Femur (tissue), 1 donor: ENCODE measurements around the gene CAPN10.

Experiments used
- DNase-seq: peaks from one replicate; pipeline ENCODE4 v3.0.0-alpha.2; 2017

CAPN10 gene

DNA sequence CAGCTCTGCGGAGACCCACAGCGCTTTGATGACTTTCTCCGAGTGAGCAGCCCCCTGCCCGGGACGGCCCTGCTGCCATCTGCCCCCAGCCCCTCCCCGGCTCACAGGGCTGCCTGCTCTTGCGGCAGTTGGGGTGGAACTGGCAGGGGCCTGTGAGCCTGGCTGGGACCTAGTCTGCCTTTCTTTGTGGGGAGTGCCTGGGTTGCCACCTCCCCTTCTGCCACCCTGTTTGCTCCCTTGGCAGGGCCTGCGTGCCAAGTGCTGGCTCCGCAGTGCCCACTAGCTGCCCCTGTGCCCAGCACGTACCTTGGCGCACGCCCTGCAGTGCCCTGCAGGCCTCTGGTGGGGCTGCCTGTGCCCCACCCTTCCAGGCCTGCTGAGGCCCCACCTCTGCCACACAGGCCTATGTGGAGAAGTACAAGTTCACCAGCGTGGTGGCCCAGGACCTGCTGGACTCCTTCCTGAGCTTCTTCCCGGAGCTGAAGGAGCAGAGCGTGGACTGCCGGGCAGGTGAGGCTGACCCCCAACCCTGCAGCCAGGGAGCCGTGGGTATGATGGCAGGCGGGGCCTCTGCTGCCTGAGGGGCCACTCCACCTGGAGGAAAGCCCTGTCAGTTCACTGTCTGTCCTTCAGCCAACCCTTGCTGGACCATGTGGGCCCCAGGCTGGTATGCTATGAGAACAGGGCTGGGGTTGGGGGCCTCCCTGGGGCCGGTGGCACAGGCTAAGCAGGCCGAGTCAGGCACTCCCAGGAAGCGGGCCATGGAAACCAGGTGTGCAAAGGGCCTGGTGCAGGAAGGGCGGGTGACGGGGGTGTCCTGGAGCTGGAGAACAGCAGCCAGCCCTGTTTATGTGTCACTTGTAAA lies 11.2 kb upstream of the CAPN10 start:
- no peak for DNase-seq

DNA sequence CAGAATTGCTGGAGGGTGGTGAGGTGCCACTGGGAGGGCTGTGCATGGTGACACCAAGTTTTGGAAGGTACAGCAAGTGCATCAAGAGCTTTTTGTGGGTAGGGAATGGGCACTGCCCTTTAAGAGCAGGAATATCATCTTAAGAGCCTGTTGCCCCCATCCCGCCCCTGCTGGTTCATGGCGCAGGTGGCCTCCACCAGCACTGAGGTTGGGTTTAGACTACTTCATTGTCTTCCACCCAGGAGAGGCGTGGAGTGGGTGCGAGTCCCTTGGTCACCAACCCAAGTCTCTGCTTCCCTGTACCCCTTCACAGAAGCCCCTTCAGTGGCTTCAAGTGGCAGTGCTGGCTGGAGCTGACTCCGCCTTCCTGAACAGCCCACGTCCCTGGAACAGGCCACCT lies 10.5 kb upstream of the CAPN10 start:
- no peak for DNase-seq

DNA sequence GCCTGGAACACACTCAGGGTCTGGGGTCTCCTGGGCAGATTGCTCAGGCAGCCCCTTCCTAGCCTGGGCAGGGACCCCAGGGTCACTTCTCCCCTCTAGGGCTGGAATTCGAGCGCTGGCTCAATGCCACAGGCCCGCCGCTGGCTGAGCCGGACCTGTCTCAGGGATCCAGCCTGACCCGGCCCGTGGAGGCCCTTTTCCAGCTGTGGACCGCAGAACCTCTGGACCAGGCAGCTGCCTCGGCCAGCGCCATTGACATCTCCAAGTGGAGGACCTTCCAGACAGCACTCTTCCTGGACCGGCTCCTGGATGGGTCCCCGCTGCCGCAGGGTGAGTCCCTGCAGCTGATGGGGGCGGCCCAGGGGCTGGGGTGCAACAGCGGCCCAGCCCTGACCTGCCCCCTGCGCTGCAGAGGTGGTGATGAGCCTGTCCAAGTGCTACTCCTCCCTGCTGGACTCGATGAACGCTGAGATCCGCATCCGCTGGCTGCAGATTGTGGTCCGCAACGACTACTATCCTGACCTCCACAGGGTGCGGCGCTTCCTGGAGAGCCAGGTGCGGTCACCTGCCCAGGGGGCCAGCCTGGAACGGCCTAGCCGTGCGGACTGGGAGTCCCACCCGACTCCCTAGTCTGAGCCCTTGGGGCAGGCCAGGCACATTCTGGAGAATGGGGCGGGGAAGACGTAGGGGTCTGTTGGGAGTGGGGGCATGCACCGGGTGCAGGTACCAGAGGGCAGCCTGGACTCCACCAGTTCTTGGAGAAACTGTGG lies 9.9 kb upstream of the CAPN10 start:
- no peak for DNase-seq

DNA sequence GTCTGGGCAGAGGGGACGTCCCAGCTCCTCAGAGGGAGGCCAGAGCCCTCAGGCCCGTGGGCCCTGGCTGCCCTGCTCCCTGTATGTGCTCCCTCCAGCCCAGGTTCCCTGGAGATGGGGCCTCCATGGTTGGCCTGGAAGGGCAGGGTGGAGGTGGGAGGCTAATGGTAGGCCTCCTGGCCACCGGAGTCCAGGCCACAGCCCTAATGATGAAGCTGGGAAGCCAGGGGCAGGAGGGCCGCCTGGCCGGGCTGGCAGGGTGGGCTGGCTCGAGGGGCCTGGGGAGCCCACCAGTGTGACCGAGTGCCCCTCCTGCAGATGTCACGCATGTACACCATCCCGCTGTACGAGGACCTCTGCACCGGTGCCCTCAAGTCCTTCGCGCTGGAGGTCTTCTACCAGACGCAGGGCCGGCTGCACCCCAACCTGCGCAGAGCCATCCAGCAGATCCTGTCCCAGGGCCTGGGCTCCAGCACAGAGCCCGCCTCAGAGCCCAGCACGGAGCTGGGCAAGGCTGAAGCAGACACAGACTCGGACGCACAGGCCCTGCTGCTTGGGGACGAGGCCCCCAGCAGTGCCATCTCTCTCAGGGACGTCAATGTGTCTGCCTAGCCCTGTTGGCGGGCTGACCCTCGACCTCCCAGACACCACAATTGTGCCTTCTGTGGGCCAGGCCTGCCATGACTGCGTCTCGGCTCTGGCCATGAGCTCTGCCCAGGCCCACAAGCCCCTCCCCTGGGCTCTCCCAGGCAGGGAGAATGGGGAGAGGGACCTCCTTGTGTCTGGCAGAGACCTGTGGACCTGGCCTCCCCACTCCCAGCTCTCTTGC lies 9.0 kb upstream of the CAPN10 start:
- no peak for DNase-seq

DNA sequence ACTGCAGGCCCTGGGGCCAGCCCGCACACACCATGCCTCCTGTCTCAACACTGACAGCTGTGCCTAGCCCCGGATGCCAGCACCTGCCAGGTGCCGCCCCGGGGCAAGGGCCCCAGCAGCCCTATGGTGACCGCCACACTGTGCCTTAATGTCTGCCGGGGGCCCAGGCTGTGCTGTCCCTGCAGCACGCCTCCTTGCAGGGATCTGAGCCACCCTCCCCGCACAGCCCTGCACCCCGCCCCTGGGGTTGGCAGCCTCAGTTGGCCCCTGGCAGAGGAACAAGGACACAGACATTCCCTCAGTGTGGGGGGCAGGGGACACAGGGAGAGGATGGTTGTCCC lies 8.5 kb upstream of the CAPN10 start:
- DNase-seq = no peak

DNA sequence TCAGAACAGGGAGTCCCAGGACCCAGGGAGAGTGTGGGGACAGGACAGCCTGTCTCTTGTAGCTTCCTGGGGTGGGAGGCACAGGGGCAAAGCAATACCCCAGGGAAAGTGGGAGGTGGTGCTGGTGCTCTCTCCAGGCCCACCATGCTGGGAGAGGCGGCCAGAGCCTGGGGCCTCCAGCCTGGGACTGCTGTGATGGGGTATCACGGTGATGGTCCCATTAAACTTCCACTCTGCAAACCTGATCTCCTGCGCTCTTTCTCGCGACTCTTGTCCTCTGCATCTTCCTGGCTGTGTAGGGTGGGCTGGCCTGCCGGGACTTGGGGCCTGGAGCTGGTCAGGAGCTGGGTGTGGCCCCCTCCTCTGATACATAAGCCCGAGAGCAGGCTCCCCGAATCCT lies 8.0 kb upstream of the CAPN10 start:
- no peak for DNase-seq

DNA sequence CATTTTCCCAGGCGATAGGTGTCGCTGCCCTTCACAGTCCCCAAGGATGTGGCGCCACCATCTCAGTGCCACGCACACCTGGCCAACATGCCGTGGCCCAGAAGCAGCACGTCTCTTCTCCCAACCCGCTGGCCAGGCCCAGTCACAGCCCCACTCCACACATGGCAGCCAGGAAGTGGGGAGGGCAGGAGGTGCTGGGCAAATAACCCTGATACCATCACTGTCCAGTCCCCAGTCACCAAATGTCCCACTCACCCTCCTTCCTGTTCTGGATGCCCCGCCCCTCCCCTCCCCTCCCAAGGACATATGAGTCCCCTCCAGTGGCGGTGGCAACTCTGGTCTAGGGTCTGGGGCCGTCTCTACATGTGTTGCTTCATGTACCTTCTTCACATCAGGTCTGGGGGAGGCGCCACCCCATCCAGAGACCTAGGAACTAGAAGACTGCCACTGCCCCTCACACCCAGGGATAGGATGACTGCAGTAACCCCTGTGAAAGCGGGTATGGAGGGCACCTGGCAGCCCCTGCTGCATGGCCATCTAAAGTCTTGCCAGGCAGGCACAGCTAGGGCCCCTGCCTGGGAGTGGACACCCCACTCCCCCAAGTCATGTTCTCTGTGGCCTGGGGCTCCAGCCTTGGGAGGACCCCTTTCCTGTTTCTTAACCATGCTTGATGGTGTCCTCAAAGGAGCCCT lies 7.3 kb upstream of the CAPN10 start:
- DNase-seq = no peak

DNA sequence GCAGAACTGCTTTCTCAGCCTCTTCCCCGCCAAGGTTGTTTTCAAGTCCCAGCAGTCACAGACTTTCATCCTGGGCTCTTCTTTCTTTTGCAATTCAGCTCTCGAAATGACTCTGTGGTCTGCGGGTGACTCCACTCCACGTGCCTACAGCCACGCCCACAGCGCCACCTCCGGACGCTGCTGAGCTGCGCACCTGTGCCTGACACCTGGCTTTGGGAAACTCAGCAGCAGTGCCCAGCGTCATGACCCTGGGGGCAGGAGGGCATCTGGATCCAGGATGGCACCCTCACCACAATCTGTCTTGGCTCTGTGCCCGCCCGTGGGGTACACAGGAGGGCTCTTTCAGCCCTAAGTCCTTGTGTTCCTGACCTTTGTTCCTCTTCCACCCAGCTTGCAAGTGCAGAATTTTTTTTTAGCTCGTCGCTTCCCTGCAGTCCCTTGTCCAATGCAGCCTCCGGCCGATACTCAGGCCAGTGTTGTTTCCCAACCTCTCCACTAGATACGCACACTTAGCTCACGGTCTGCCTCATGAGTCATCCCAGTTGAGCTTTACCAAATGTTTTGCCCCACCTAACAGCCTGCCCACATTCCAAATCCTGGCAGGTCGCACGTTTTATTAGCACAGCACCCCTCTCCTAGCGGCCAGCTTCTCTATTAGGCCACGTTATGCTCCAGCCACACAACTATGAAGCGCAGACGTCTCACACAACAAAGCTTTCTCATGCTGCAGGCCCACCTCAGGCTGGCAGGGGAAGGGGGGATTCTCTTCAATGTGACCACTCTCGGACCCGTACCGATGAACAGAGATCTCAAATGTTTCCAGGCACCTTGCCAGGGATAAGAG lies 6.5 kb upstream of the CAPN10 start:
- no peak for DNase-seq

DNA sequence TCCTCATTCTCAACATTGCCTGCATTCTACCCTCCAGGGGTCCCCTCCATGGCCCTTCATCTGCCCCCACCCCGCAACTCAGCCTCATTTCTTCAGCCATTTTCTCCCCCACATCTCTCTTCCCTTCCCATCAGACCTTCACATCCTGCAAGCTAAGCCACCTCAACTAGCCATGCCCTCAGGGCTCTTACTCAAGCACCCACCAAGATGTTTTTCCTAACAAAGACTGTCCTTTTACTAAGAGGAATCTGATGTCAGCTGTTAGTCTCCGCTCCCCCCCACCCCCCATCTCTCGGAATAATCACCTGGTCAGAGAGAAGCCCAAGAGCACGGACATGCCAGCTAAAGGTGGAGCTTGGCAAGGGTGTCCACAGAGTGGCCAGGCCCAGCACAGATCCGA lies 4.7 kb upstream of the CAPN10 start:
- DNase-seq = no peak

DNA sequence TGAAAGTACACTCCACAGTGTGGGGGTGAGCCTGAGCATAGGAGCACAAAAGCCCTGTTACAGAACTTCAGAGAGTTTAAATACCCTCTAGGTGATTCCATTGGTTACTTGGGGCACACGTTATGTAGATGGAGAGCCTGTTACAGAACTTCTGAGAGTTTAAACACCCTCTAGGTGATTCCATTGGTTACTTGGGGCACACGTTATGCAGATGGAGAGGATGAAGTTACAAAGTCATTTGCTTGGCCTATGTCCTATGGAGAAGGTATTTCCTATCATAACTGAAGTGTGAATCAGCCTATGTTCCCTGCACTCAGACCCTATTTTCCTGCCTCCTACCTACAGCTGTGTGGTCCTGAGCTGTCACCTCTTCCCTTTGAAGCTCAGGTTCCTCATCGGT lies 3.8 kb upstream of the CAPN10 start:
- DNase-seq = no peak

DNA sequence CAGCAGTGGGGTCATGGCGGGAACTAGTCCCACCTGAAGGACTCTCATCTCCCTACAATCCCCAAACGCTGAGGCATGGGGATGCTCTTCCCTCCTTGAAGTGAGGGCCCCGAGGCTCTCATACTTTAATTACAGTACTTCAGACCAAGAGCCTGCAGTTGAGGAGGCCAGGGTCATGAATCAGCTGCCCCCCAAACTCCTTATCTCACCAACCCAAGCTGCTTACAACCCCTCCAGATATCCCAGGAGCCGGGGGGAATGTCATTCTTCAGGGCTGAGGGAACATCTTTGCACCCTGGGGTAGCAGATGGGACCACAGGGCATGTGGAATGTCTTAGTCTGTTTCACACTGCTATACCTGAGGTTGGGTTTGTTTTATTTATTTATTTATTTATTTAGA lies 2.8 kb upstream of the CAPN10 start:
- no peak for DNase-seq

DNA sequence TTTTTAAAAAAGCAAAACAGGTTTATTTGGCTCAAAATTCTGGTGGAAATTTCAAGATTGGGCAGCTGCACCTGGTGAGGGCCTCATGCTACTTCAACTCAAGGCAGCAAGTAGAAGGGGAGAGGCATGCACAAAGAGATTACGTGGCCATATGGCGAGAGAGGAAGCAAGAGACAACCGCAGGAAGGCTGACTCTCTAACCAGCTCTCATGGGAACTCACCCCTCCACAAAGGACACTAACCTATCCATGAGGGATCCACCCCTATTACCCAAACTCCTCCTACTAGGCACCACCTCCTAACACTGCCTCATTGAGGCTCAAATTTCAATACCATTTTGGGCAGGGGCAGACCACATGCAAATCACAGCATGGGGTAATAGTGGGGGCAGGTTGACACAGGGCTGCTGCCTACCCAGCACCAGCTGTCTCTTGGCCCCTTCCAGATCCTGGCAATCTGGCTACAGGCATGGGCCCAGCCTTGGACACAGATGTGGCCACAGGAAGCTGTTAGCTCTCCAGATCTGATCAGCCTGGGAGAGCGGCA lies 2.0 kb upstream of the CAPN10 start:
- DNase-seq = no peak

DNA sequence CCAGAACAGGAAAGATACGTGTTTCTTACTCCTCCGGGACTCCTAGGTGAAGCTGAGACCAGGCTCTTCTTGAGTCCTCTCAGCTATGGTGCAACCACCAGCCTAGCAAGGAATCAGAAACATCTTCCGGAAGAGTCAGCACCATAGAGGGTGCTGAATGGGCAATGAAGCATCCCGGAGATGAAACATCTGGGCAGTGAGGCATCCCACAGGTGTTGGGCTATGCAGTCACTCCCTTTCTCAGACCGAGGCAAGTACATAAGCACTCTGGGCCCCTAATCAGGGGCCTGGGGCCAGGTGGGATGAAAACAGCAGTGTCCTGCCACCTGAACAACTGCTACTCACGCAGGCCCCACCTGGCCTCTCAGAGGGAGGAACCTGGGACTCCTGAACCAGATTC lies 1.4 kb upstream of the CAPN10 start:
- no peak for DNase-seq

DNA sequence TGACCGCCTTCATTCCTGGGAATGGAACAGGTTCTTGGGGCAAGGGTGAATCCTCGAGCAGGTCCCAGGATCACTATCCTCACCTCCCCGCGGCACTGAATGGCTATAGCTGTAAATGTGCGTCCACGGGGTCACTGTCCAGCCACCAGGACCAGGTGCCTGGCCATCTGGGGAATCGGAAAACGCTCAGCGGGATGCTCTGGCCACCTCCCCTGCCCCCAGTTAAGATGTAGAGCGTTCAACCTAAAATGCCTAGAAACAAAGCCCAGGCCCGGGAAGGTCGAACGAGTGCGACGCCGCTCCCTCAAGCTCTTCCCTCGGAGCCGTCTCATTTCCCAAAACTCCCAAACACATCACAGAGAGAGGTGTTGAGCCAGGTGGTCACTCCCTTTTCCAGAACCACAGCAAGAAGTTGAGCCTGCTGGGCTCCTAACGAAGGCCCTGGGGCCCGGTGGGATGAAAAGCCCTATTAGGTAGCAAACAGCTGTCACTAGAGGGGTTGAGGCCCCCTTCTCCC lies 795 bp upstream of the CAPN10 start:
- DNase-seq = no peak

DNA sequence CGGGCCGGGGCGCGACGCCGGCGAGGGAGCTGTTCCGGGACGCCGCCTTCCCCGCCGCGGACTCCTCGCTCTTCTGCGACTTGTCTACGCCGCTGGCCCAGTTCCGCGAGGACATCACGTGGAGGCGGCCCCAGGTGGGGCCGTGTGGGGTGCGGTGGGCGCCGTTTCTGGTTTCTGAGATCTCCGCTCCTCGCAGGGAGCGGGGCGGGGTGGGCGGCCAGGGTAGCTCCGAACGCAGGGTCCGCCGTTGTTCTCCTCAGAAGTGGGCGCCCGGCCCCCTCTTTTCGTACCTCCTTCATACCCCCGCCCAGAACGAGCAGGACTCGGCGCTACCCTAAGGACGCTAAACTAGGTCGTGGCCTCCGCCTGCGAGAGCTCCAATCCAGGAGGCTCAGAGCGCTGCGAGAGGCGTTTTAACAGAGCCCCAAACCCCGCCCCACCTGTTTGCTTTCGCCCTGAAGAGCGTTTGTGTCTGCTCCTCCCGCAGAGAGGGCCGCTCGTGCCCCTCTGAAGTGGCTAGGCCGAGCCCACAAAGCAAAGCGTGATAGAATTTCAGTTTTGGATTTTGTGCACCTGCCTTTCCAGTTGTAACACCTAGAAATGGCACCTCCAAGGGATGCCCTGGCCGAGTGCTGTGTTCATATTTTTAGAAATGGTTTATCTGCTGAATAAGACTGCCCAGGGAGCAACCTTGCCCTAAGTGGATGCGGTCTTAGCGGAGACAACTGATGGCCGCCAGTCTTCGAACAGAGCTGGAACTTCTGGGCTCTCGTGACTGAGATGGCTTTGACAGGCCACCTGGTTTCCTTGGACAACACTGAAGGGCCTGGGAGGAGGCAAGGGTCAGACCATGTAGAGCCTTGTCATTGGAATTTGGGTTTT lies 626 bp downstream of the CAPN10 start:
- DNase-seq = no peak

DNA sequence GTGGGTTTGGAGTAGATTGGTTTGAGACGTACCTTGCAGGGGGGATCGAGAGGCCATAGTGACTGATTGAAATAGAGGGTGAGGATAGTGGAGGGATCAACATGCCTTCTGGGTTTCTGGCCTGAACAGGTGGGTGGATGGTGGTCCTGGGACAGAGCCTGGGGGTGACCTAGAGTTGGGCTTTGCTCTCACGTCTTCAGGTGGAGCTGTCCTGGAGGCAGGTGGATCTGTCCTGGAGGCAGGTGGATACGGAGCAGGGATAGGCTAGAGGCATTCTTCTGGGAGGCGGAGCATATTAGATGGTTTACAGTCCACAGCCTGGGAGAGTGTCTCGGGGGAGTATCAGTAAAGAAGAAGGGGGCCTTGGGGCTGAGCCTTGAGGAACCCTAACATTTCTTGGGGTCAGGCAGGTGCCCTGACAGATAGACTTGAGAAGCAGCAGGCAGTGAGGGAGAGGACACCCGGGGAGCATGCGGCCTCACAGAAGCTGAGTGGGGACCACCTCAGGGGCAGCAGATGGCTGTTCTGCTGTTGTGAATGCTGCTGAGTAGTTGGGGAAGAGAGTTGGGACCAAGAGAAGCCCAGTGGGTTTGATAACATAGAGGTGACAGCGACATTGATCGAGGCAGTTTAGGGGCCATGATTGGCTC lies 1.6 kb downstream of the CAPN10 start:
- DNase-seq = no peak

DNA sequence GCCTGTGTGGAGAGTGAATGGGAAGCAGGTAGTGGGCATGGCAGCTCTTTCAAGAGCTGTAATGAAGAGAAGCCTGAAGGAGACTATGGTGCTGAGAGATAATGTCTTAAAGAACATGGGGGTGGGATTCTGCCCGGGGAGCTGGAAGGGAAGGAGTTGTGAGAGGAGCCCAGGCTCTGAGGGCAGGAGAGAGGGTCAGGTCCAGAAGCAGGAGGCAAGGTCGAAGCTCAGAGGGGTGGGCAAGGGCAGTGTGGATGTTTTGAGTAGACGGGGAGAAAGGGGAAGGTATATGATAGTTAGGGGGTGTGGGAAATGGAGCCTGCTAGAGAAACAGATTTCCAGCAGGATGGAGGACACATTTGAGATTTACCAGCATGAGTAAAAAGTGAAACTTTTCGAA lies 2.1 kb downstream of the CAPN10 start:
- DNase-seq = no peak

DNA sequence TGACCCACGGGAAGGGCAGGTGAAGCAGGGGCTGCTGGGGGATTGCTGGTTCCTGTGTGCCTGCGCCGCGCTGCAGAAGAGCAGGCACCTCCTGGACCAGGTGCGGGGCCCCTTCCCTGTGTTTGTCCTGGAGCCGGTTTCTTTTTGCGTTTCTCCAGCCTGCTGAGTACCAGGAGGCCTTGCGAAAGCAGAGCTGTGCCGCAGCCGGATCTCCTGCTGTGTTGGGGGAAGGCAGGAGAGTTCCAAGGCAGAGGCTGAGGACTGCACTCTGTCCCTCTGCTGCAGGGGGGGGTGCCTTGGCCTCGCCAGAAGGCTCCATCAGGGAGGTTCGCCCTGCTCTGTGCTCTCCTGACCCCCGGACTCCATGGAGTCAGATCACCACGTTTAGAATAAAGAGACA lies 2.8 kb downstream of the CAPN10 start:
- no peak for DNase-seq

DNA sequence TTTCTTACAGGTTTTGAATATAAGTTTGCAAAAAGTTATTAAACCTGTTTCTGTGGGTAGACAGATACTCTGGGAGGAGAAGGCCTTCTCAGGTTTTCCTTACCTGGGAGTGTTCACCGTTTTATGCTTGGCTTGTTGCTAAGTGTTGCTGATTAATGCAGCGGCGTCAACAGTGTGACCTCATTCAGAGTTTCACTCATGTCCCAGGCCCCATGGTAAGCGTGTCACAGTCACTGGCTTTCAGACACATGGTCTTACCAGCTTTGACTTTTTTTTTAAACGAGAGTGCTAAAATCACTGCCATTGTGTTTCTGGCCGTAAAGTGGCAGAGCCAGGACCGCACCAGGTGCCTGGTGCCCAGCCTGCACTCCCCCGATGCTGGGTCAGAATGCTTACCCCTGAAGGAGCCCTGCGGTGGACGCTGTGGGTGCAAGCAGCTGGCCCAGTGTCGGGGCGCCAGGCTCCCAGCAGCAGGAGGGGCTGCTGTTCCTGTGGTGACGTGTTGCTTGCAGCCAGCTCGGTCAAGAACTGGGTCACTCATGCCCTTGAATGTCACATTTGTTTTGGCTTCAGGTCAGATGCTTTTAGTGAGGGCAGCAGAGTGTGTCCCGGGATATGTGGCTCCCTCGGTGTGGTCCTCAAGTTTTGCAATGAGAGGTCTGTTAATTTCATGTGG lies 3.5 kb downstream of the CAPN10 start:
- no peak for DNase-seq
